H1 (cell line): ENCODE measurements around the gene IRF2BP2. TPM values are rescaled to one million over a fixed set of nuclear protein-coding genes. Genes with fewer than 3 reads are reported as not detected.

ENCODE experiments used
- CTCF ChIA-PET: fragments of 300-600 bp; sonication (Branson Sonifier 250); formaldehyde crosslinking; loops from one replicate; lab custom pipeline; 2021; ENCODE audit not compliant: partially characterized antibody; lab: Charles Lee
- POLR2A ChIA-PET: fragments of 300-600 bp; sonication (Branson Sonifier 250); formaldehyde crosslinking; loops from one replicate; lab custom pipeline; 2021; ENCODE audit warnings: inconsistent platforms; ENCODE audit not compliant: partially characterized antibody; lab: Charles Lee
- DNase-seq, 2 experiments: peaks; one replicate each; pipeline versions ENCODE4 v3.0.0 to v3.0.0-alpha.2; 2010 to 2022; ENCODE audit warnings: low spot score in 2 of 2, low read depth in 1 of 2, mixed read lengths in 1 of 2
- FAIRE-seq: peaks from 2 replicates; lab custom pipeline; 2011; peaks lifted over from hg19 to GRCh38; lab: Jason Lieb, UNC
- H2AFZ ChIP-seq: 2 replicates; pipeline ENCODE4 v1.8.1; 2012; ENCODE audit warnings: low read length, inconsistent platforms
- H2AK5ac ChIP-seq: 2 replicates; pipeline ENCODE4 v1.6.1; 2013; ENCODE audit warnings: low read depth, low read length
- H2BK120ac ChIP-seq: replicated peaks from 2 replicates; pipeline ENCODE3; 2013; ENCODE audit warnings: low read depth, low read length, inconsistent platforms
- H2BK12ac ChIP-seq: 2 replicates; pipeline ENCODE4 v1.6.1; 2013; ENCODE audit warnings: low read depth, low read length
- H2BK15ac ChIP-seq: 2 replicates; pipeline ENCODE4 v1.6.1; 2013; ENCODE audit warnings: low read length
- H2BK20ac ChIP-seq: 2 replicates; pipeline ENCODE4 v1.6.1; 2013; ENCODE audit warnings: low read length
- H2BK5ac ChIP-seq: 2 replicates; pipeline ENCODE4 v1.6.1; 2013; ENCODE audit warnings: low read depth, low read length
- H3K14ac ChIP-seq: 2 replicates; pipeline ENCODE4 v1.6.1; 2013; ENCODE audit warnings: inconsistent platforms; ENCODE audit not compliant: insufficient read length
- H3K18ac ChIP-seq: 2 replicates; pipeline ENCODE4 v1.6.1; 2013; ENCODE audit warnings: low read length; ENCODE audit errors: extremely low read depth
- H3K23ac ChIP-seq: 2 replicates; pipeline ENCODE4 v1.6.1; 2013; ENCODE audit warnings: inconsistent platforms; ENCODE audit not compliant: insufficient read length
- H3K23me2 ChIP-seq: 2 replicates; pipeline ENCODE4 v1.6.1; 2013; ENCODE audit warnings: low read depth, low read length
- H3K27ac ChIP-seq: 2 replicates; pipeline ENCODE4 v1.6.1; 2011; ENCODE audit warnings: low read depth, low read length, inconsistent platforms
- H3K27me3 ChIP-seq, 4 experiments: replicated peaks in 1 of 4; 1 replicate in 1 of 4; 2 replicates in 3 of 4; pipeline versions ENCODE4 v1.6.1 to v1.8.1; 2011 to 2013; ENCODE audit warnings: low read length in 3 of 4, mild to moderate bottlenecking in 3 of 4, inconsistent platforms in 2 of 4, mixed read lengths in 2 of 4, moderate library complexity in 1 of 4; ENCODE audit not compliant: control insufficient read depth in 3 of 4, insufficient read depth in 3 of 4; ENCODE audit errors: extremely low read depth in 1 of 4
- H3K36me3 ChIP-seq, 4 experiments: 2 replicates each; pipeline versions ENCODE4 v1.6.1 to v1.8.1; 2011 to 2013; ENCODE audit warnings: mild to moderate bottlenecking in 4 of 4, low read length in 3 of 4, moderate library complexity in 2 of 4, control low read depth in 1 of 4, inconsistent platforms in 1 of 4; ENCODE audit not compliant: insufficient read depth in 4 of 4, control insufficient read depth in 2 of 4
- H3K4ac ChIP-seq: replicated peaks from 2 replicates; pipeline ENCODE3; 2013; ENCODE audit warnings: low read length, low read depth, mixed read lengths, inconsistent platforms; ENCODE audit not compliant: insufficient read length
- H3K4me1 ChIP-seq, 4 experiments: replicated peaks in 1 of 4; 1 replicate in 1 of 4; 2 replicates in 3 of 4; pipeline versions ENCODE4 v1.6.1 to v1.8.1; 2011 to 2013; ENCODE audit warnings: low read length in 3 of 4, inconsistent platforms in 2 of 4, mixed read lengths in 1 of 4; ENCODE audit not compliant: insufficient read depth in 4 of 4, control insufficient read depth in 3 of 4
- H3K4me2 ChIP-seq, 2 experiments: 2 replicates each; pipeline versions ENCODE4 v1.6.1 to v1.8.1; 2011 to 2013; ENCODE audit warnings: low read depth in 2 of 2, low read length in 2 of 2, control low read depth in 1 of 2, inconsistent platforms in 1 of 2, mild to moderate bottlenecking in 1 of 2; ENCODE audit not compliant: insufficient read depth in 1 of 2
- H3K4me3 ChIP-seq, 4 experiments: fragments of 200-600, 300-600 bp in 1 of 4; sonication (generic), shearing (Covaris generic), sonication (Bioruptor Twin) in 1 of 4; 2 replicates each; pipeline versions ENCODE4 v1.5.1 to v1.8.1; 2011 to 2016; ENCODE audit warnings: low read length in 4 of 4, low read depth in 3 of 4, control low read depth in 2 of 4, inconsistent platforms in 2 of 4, mild to moderate bottlenecking in 2 of 4, mixed read lengths in 1 of 4, moderate library complexity in 1 of 4; ENCODE audit not compliant: insufficient read depth in 2 of 4; ENCODE audit errors: extremely low read depth in 1 of 4
- H3K56ac ChIP-seq: replicated peaks from 2 replicates; pipeline ENCODE3; 2013; ENCODE audit warnings: low read depth, mild to moderate bottlenecking, mixed read lengths, low read length, inconsistent platforms; ENCODE audit not compliant: insufficient read length
- H3K79me1 ChIP-seq: 2 replicates; pipeline ENCODE4 v1.6.1; 2013; ENCODE audit warnings: low read depth, low read length, control low read depth
- H3K79me2 ChIP-seq, 2 experiments: 2 replicates each; pipeline versions ENCODE4 v1.6.1 to v1.8.1; 2012 to 2013; ENCODE audit warnings: low read length in 2 of 2, mild to moderate bottlenecking in 2 of 2, inconsistent platforms in 1 of 2; ENCODE audit not compliant: insufficient read depth in 2 of 2, control insufficient read depth in 1 of 2
- H3K9ac ChIP-seq, 4 experiments: replicated peaks in 1 of 4; 1 replicate in 1 of 4; 2 replicates in 3 of 4; pipeline versions ENCODE4 v1.6.1 to v1.8.1; 2011 to 2013; ENCODE audit warnings: low read depth in 3 of 4, low read length in 3 of 4, control low read depth in 2 of 4, mild to moderate bottlenecking in 2 of 4, moderate library complexity in 2 of 4, inconsistent platforms in 1 of 4; ENCODE audit errors: extremely low read depth in 1 of 4
- H3K9me3 ChIP-seq, 2 experiments: 2 replicates each; pipeline versions ENCODE4 v1.6.1 to v1.8.1; 2012 to 2013; ENCODE audit warnings: mild to moderate bottlenecking in 2 of 2, moderate library complexity in 2 of 2, control low read depth in 1 of 2, inconsistent platforms in 1 of 2, low read depth in 1 of 2, low read length in 1 of 2, mixed read lengths in 1 of 2; ENCODE audit not compliant: insufficient read depth in 2 of 2
- H4K20me1 ChIP-seq, 2 experiments: replicated peaks in 1 of 2; 2 replicates each; pipeline versions ENCODE3 to v1.8.1; 2011 to 2013; ENCODE audit warnings: inconsistent platforms in 2 of 2, low read length in 2 of 2, mild to moderate bottlenecking in 1 of 2; ENCODE audit not compliant: insufficient read depth in 2 of 2, control insufficient read depth in 1 of 2
- H4K5ac ChIP-seq: 2 replicates; pipeline ENCODE4 v1.6.1; 2013; ENCODE audit warnings: low read length, low read depth, mixed read lengths, inconsistent platforms; ENCODE audit not compliant: insufficient read length
- H4K8ac ChIP-seq: 2 replicates; pipeline ENCODE4 v1.8.0; 2013; ENCODE audit warnings: mild to moderate bottlenecking, moderate library complexity, low read length, inconsistent platforms; ENCODE audit not compliant: insufficient read depth; ENCODE audit errors: extremely low read depth
- H4K91ac ChIP-seq: replicated peaks from 2 replicates; pipeline ENCODE3; 2013; ENCODE audit warnings: low read length, mixed read lengths, inconsistent platforms; ENCODE audit not compliant: insufficient read length
- BCL11A ChIP-seq, 2 experiments: IDR thresholded peaks; one replicate each; pipeline ENCODE4 v1.6.1; 2011; ENCODE audit warnings: low read depth in 2 of 2, low read length in 2 of 2, mild to moderate bottlenecking in 2 of 2
- CBX8 ChIP-seq: fragments of 300-800, 300-1000 bp; sonication (generic); IDR thresholded peaks from 2 replicates; pipeline ENCODE4 v1.7.1; 2016; ENCODE audit warnings: low read depth, low read length, borderline replicate concordance
- EZH2 ChIP-seq: fragments of 200-600 bp; sonication (generic); IDR thresholded peaks from 2 replicates; pipeline ENCODE4 v1.7.1; 2012; ENCODE audit warnings: low read depth, mild to moderate bottlenecking, moderate library complexity, low read length, inconsistent platforms; ENCODE audit not compliant: severe bottlenecking
- KDM5A ChIP-seq: fragments of 200-600 bp; IDR thresholded peaks from 2 replicates; pipeline ENCODE4 v1.7.1; 2012; ENCODE audit warnings: mild to moderate bottlenecking, low read length, inconsistent platforms, mixed read lengths
- RAD21 ChIP-seq, 2 experiments: IDR thresholded peaks in 1 of 2; conservative IDR thresholded peaks in 1 of 2; 2 replicates each; pipeline ENCODE4 v1.6.1; 2011; ENCODE audit warnings: low read depth in 2 of 2, low read length in 2 of 2, improper control_type of control experiment in 1 of 2, inconsistent platforms in 1 of 2, mild to moderate bottlenecking in 1 of 2, moderate library complexity in 1 of 2
- RNF2 ChIP-seq: fragments of 200-900, 300-1000 bp; sonication (generic); IDR thresholded peaks from 2 replicates; pipeline ENCODE4 v1.7.1; 2016; ENCODE audit warnings: borderline replicate concordance, low read depth, mild to moderate bottlenecking, antibody characterized with exemption, low read length; ENCODE audit not compliant: poor library complexity, severe bottlenecking; ENCODE audit errors: missing control alignments
- RXRA ChIP-seq: IDR thresholded peaks from 2 replicates; pipeline ENCODE4 v1.6.1; 2011; ENCODE audit warnings: low read depth, mild to moderate bottlenecking, low read length, moderate library complexity; ENCODE audit not compliant: insufficient read depth
- SAP30 ChIP-seq: fragments of 300-600 bp; sonication (generic); IDR thresholded peaks from 2 replicates; pipeline ENCODE4 v1.7.1; 2012; ENCODE audit warnings: low read length, moderate library complexity, mild to moderate bottlenecking, inconsistent platforms; ENCODE audit not compliant: insufficient read depth, insufficient replicate concordance
- SP1 ChIP-seq: IDR thresholded peaks from 2 replicates; pipeline ENCODE4 v1.6.1; 2011; ENCODE audit warnings: low read depth, low read length
- SP4 ChIP-seq: IDR thresholded peaks from 2 replicates; pipeline ENCODE4 v1.6.1; 2012; ENCODE audit warnings: low read length, inconsistent platforms
- WGBS, 2 experiments: shearing (Covaris generic) in 1 of 2; methylation state at CpG; one replicate each; pipeline versions ENCODE4 v1.1.6 to v1.1.7; 2013 to 2015; ENCODE audit warnings: low lambda C conversion rate in 2 of 2, mixed read lengths in 2 of 2, inconsistent platforms in 1 of 2, low coverage in 1 of 2, missing lambda C conversion rate in 1 of 2; ENCODE audit not compliant: insufficient replicate concordance in 2 of 2, insufficient coverage in 1 of 2, insufficient read length in 1 of 2; ENCODE audit errors: extremely low coverage in 1 of 2, missing lambda C conversion rate in 1 of 2; 5-methylcytosine and 5-hydroxymethylcytosine counted together
- polyA plus RNA-seq, 7 experiments: library from polyadenylated mRNA; depleted of rRNA in 3 of 7; stranded (reverse) in 5 of 7; unstranded in 2 of 7; fragments of >200 nt in 5 of 7; fragments of 200-250 nt in 2 of 7; gene quantifications; 1 replicate in 5 of 7; 2 replicates in 1 of 7; 4 replicates in 1 of 7; pipeline versions ENCODE4 v1.2.1 to v1.2.3, GENCODE V29; 2011 to 2013; ENCODE audit warnings: missing spikeins in 2 of 7, mixed read lengths in 2 of 7
- total RNA-seq: library from RNA; stranded (reverse); fragmentation: NEBNext Ultra II Directional; extraction: Animal tissue kit (Norgen Biotek cat#: 25700); gene quantifications from 2 replicates; pipeline ENCODE4 v1.2.1, GENCODE V29; 2021

IRF2BP2 gene
- total and polyA plus RNA-seq, 2 of the 8 experiments (the other 6 are each of a cell fraction or from before 2014, with no cell fraction given) = 24.9 to 67.5 TPM

- no peak overlapping the region for H2AK5ac ChIP-seq
- H3K27ac ChIP-seq = no peak overlapping the region
- H3K4me3 ChIP-seq = no peak overlapping the region
- ChIA-PET CTCF (no interaction called here), POLR2A (no interaction called here)
- no peaks in the 10 kb centered on the region for H3K79me1 ChIP-seq
- H2BK20ac ChIP-seq = no peak overlapping the region
- 77% methylated on average over 7 of the region's 7 CpGs; no CpG with 5 or more reads in 1 of the 2 experiments for WGBS, 2 experiments
- no peak overlapping the region for H3K4me2 ChIP-seq
- H2BK5ac ChIP-seq = no peak overlapping the region
- H3K27me3 ChIP-seq = no peaks in the 10 kb centered on the region
- H3K9ac ChIP-seq = no peak overlapping the region; a peak in 1 of 7 replicates
- no peak overlapping the region for H2AFZ ChIP-seq
- no peak overlapping the region for H3K14ac ChIP-seq
- no peak overlapping the region for H4K8ac ChIP-seq
- H2BK12ac ChIP-seq = no peak overlapping the region
- H4K91ac ChIP-seq = no peak overlapping the region
- no peak for FAIRE-seq
- H3K23me2 ChIP-seq = no peaks in the 10 kb centered on the region
- H3K4ac ChIP-seq = no peak overlapping the region
- no peak overlapping the region for H2BK120ac ChIP-seq
- H3K36me3 ChIP-seq = no peaks in the 10 kb centered on the region
- no peaks in the 10 kb centered on the region for H3K79me2 ChIP-seq
- no peak overlapping the region for H3K56ac ChIP-seq
- no peak overlapping the region for H3K18ac ChIP-seq
- no peaks in the 10 kb centered on the region for H3K4me1 ChIP-seq
- no peak overlapping the region for H2BK15ac ChIP-seq
- H3K9me3 ChIP-seq = no peaks in the 10 kb centered on the region
- no peak overlapping the region for H4K5ac ChIP-seq
- no peak overlapping the region for H3K23ac ChIP-seq
- H4K20me1 ChIP-seq = no peaks in the 10 kb centered on the region
- DNase-seq = peak in 1 of 2 experiments; percentile 3
- TF ChIP-seq SAP30 (no peak), CBX8 (no peak), RAD21 (IDR thresholded peaks at IDR 0.05 in 1 of 2, conservative IDR thresholded peaks at IDR 0.05 in 1 of 2; ENCODE audit: low read depth in 2 of 2, low read length in 2 of 2) (no peak), EZH2 (no peak), SP4 (no peak), KDM5A (no peak), SP1 (no peak), RXRA (no peak), RNF2 (no peak), BCL11A (IDR thresholded peaks at IDR 0.05; ENCODE audit: low read depth in 2 of 2, low read length in 2 of 2) (no peak)
These were observed 45.6 kb downstream of the IRF2BP2 start for GRCh38 chr1:234564035-234565029.
